HG03039 (cell line): ENCODE measurements around the gene ARID3A.

ENCODE experiments used
- ATAC-seq: cut with Tn5 transposase; IDR thresholded peaks from one replicate; pipeline ENCODE4 v1.9.1; 2021; ENCODE audit warnings: mild to moderate bottlenecking, moderate library complexity; ENCODE audit not compliant: unreplicated experiment

ARID3A gene

DNA sequence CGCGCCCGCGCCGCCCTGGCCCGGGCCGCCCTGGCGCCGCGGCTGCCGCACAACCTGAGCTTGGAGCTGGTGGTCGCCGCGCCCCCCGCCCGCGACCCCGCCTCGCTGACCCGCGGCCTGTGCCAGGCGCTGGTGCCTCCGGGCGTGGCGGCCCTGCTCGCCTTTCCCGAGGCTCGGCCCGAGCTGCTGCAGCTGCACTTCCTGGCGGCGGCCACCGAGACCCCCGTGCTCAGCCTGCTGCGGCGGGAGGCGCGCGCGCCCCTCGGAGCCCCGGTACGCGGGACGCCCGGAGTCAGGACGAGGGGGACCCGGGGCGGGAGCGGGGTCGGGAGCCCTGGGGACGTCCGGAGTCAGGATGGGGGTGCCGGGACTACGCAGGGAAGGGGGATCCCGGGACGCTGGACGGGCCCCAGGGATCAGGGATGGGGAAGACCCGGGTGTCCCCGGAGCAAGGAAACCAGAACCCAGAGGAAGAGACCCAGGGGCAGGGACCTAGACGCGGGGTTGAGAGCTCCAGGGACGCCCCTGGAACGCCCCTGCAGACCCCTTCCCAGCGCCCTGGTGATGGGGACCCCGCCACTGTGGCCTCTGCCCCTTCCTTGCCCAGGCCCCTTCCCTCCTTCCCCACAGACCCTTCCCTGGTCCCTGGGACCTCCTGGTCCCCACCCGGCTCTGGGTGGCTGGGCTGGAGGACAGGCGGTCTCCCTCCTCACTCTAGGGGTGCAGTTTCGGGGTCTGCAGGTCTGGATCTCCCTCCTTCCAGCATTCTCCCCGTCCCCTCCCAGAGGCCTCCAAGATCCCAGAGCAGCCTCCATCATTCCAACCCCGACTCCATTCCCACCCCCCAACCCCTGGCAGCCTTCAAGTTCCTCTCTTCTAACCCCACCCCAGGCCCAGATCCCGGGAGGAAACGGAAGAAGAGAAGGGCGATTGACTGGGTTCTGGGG, 75.0 kb downstream of the ARID3A start:
- ATAC-seq: no peak

DNA sequence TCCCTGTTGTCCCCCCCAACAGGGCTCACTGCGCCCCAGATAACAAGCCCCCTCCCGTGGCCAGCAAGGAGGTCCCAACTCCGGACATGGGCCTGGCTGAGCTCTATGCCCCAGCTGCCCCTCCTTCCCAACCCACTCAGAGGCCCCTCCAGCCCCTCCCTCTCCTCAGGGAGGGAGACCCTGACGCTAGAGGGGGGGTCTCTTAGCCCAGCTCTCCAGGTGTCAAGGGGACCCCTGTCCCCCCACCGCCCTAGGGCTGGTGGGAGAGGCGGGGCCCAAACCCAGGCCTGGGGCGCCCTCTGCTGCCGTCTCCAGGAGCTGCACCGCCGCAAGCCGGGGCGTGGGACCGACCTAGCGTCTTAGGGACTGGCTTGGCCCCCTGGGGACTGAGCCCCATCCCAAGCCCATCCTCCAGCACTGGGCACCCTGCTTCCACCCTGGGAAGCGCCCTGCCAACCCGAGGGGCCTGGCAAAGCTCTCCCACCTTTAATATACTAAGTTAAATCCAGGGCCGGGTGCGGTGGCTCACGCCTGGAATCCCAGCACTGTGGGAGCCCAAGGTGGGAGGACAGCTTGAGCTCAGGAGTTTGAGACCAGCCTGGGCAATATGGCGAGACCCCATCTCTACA, 75.8 kb downstream of the ARID3A start:
- ATAC-seq: no peak

DNA sequence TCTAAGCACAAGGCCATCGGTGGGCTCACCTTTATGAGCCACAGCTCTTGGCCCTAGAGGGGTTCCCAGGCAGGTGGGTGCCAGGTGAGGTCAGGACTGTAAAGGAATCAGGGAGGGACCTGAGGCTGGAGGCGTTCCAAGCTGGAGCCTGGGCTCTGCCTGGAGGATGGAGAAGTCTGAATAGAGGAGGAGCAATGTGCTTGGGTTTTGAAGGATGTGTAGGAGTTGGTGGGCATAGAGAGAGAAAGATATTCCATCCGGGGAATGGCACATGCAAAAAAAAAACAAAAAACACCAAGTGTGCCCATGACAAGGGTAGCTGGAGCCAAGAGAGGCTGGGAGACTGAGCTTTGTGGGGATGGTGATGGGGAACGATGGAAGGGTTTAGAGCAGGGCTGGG, 76.8 kb downstream of the ARID3A start:
- no peak for ATAC-seq

DNA sequence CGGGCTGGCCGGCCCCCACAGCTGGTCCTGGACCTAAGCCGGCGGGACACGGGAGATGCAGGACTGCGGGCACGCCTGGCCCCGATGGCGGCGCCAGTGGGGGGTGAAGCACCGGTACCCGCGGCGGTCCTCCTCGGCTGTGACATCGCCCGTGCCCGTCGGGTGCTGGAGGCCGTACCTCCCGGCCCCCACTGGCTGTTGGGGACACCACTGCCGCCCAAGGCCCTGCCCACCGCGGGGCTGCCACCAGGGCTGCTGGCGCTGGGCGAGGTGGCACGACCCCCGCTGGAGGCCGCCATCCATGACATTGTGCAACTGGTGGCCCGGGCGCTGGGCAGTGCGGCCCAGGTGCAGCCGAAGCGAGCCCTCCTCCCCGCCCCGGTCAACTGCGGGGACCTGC, 77.4 kb downstream of the ARID3A start:
- ATAC-seq: no peak

DNA sequence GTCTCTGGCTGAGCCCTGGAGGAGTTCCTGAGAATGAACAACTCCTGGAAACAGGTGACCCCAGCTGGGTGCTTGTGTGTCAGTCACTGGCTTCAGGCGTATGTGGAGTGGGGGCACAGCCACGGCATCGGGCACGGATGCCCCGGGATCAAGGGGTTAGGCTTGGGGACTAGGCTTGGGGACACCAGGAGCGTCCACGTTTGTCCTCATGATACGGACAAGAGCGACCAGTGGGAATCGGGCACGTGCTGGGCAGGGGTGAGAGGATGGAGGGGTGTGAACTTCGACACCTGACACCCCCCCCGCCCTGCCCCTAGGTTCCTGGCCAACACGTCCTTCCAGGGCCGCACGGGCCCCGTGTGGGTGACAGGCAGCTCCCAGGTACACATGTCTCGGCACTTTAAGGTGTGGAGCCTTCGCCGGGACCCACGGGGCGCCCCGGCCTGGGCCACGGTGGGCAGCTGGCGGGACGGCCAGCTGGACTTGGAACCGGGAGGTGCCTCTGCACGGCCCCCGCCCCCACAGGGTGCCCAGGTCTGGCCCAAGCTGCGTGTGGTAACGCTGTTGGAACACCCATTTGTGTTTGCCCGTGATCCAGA, 78.5 kb downstream of the ARID3A start:
- no peak for ATAC-seq

DNA sequence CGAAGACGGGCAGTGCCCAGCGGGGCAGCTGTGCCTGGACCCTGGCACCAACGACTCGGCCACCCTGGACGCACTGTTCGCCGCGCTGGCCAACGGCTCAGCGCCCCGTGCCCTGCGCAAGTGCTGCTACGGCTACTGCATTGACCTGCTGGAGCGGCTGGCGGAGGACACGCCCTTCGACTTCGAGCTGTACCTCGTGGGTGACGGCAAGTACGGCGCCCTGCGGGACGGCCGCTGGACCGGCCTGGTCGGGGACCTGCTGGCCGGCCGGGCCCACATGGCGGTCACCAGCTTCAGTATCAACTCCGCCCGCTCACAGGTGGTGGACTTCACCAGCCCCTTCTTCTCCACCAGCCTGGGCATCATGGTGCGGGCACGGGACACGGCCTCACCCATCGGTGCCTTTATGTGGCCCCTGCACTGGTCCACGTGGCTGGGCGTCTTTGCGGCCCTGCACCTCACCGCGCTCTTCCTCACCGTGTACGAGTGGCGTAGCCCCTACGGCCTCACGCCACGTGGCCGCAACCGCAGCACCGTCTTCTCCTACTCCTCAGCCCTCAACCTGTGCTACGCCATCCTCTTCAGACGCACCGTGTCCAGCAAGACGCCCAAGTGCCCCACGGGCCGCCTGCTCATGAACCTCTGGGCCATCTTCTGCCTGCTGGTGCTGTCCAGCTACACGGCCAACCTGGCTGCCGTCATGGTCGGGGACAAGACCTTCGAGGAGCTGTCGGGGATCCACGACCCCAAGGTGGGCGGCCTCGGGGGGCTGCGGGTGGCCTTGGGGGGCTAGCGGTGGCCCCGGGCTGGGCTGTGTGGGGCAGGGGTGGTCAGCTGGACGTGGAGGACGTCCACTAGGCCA, 79.2 kb downstream of the ARID3A start:
- ATAC-seq: no peak

DNA sequence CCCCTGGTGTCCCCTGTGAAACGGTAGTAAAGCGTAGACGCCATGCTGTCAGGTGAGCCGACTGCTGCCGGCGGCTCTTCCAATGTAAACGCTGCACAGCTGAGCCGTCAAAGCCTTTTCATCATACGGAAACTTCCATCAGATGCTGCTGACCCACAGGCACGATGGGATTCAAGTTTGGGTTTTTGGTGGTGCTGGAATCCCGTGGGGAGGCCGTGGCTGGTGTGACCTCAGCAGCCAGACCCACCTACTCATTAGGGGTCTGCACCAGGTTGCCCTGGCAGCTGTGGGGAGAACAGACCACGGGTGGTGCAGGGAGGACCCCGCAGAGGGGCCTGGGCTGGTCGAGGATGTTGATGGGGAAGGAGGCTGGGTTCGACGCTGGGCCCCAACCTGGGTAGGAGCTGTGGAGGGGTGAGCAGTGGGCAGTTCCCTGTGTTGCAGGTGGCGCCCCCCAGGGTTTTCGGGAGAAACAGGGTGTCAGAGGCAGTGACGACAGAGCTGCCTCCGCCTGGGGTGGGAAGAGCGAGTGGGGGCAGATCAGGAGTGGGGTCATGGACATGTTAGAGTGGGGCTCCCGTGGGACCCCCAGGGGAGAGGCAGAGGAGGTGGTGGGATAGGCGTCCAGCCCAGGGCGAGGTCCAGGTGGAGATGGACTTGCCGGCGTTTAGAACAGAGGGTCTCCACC, 81.0 kb downstream of the ARID3A start:
- no peak for ATAC-seq

DNA sequence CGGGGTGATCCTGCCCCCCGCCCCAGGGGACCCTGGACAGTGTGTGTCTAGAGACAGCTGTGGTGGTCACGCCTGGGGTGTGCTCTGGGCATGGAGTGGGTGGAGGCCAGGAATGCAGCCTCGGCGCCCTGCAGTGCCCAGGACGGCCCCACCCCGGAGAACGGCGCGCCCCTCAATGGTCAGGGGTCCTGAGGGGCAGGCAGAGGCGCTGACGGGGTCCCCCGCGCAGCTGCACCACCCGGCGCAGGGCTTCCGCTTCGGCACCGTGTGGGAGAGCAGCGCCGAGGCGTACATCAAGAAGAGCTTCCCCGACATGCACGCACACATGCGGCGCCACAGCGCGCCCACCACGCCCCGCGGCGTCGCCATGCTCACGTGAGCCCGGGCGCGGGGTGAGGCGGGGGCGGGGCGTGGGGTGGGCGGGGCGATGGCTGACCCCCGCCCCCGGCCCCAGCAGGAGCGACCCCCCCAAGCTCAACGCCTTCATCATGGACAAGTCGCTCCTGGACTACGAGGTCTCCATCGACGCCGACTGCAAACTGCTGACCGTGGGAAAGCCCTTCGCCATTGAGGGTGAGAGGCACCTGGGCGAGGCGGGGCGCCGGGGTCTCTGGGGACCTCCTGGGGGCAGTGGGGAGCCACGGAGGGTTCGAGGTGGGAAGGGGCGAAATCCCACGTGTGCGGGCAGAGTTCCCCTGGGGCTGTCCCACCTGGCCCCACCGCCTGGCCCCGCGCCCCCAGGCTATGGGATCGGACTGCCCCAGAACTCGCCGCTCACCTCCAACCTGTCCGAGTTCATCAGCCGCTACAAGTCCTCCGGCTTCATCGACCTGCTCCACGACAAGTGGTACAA, 81.8 kb downstream of the ARID3A start:
- ATAC-seq: no peak

DNA sequence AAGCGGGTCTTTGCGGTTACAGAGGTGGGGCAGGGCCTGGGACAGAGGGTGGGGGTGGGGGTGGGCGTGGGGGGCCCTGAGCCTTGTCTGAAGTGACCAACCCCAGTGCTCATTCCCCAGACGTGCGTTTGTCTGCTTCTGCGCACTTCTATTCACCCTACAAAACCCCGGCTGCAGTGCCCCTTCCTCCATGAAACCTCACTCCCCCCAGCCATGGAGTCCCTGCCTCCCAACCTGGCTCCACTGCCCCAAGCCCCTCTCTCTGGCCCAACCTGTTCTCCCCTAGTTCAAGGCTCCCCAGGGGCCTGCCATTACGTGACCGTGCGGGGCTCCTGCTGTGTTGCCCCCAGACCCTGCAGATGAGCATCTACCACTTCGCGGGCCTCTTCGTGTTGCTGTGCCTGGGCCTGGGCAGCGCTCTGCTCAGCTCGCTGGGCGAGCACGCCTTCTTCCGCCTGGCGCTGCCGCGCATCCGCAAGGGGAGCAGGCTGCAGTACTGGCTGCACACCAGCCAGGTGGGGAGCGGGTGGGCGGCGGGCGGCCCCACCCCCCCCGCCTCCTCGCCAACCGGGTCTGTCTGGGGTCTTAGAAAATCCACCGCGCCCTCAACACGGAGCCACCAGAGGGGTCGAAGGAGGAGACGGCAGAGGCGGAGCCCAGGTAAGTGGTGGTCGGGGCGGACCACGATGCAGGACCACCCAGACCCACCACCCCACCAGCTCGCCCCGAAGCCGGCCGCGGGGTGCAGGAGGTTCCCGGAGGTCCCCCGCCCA, 82.6 kb downstream of the ARID3A start:
- ATAC-seq: no peak

DNA sequence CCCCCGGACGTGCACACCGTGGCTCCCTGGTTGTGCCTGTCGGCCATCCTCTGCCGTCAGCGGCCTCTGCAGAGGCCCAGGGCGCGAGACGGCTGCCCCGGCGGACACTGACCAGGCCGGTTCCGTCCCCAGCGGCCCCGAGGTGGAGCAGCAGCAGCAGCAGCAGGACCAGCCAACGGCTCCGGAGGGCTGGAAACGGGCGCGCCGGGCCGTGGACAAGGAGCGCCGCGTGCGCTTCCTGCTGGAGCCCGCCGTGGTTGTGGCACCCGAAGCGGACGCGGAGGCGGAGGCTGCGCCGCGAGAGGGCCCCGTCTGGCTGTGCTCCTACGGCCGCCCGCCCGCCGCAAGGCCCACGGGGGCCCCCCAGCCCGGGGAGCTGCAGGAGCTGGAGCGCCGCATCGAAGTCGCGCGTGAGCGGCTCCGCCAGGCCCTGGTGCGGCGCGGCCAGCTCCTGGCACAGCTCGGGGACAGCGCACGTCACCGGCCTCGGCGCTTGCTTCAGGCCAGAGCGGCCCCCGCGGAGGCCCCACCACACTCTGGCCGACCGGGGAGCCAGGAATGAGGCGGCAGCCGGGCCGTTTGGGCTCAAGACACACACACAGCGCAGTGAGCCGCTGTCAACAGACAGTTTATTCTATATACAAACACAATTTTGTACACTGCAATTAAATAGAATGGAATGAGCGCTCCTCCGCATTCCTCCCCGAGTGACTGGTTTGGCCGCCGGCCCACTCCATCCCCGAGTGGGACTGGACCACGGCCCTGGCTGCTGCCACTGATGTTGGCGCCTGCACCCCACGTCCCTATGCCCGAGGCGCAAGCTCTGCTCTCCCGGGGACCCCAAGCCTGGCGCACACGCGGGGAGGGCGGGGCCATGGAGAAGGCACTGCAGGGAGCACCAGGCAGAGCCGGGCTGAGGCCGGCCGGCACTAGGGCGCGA, 83.5 kb downstream of the ARID3A start:
- no peak for ATAC-seq

DNA sequence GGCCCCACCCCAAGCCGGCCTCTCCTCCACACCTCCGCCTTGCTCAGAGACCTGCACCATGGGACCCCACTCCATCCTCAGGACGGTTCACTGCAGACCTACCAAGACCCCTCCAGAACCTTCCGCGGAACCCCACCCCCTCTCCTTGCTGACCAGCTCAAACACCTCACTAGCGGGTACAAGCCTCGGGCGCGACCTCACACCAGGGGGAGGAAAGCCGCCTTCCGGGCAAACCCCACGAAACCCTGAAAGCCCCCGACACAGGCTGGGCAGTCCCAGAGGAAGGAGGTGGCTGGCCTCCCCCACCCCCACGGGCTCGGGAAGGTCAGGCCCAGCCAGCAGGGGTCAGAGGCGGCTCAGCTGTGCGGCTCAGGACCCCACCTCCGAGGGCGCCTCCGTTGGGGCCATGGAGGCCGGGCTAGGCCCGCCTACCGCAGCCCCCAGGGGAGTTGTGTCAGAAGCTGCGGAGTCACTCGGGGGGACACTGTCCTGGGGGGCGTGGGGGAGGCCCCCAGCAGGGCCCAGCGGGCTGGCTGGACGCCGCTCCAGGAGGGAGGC, 84.2 kb downstream of the ARID3A start:
- no peak for ATAC-seq

DNA sequence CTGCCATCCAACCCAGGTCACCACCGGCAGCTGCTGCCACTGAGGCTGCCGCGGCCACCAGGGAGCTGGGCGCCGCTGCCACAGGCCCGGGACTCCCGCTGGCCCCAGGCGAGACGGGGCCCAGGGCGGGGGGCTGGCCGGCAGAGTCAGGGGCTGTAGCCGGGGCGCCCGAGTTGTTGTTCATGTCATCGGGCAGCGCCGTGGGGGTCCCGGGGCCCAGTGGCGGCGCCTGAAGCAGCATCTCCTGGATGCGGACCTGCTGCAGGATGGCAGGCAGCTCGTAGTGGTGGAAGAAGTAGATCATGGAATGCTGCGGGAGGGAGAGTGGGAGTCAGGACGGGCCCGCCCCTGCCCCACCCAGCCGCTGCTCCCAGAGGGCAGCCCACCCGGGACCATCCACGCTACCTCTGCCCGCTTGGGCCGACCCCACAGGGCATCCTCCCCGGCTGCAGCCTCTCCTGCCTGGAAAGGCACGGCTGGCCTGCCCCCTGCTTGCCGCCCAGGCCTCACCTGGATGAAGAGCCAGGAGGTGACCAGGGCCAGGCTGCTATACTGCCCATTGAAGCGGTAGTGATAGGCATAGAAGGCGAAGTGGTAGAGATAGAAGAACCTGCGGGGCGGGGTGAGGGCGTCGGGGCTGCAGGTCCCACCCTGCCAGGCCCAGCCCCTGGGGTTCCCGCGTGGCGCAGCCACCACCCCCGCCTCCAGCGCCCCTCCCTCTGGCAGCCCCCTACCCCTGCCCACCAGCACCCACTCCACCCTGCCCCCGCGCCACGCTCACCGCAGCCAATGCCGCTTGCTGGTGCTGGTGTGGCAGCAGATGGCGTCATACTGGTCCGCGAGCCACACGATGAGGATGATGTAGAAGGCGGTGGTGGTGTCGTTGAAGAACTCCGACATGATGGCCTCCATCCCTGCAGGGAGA, 85.0 kb downstream of the ARID3A start:
- no peak for ATAC-seq

DNA sequence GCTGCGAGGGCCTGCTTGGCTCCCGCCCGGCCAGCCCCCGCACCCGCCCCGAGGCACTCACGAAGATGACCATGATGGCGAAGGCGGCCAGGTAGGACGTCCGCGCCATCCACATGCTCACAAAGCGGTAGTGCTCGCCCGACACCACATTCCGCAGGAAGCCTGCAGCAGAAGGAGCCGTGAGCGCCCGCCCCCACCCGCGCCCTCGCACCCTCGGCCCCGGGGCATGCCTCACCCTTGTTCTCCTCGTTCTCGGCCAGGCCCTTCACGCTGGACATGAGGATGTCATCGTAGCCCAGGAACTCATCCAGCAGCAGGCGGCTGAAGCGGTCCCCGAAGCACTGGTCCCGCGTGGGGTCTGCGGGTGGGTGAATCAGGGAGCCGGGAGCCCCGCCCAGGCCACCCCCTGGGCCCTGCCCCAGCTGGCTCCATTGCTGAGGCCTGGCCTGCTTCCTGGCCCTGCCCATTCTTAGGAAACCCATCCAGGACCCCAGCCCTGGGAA, 86.0 kb downstream of the ARID3A start:
- no peak for ATAC-seq

DNA sequence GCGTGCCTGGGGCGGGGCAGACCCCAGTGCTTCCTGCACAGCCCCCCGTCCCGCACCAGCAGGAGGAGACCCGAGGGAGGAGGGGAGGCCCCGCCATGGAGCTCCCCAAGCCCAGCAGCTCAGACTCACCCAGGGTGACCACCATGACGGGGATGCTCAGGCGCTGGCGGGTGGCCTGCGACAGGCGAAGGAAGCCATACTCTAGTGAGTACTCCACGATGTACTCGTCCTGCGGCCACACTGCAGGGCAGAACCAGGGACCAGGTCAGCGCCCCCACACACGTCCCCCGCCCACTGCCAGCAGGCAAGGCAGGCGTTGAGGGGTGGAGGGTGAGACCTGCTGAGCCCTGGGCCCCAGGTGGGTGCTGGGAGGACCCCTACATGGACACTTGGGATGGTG, 86.5 kb downstream of the ARID3A start:
- ATAC-seq: no peak

DNA sequence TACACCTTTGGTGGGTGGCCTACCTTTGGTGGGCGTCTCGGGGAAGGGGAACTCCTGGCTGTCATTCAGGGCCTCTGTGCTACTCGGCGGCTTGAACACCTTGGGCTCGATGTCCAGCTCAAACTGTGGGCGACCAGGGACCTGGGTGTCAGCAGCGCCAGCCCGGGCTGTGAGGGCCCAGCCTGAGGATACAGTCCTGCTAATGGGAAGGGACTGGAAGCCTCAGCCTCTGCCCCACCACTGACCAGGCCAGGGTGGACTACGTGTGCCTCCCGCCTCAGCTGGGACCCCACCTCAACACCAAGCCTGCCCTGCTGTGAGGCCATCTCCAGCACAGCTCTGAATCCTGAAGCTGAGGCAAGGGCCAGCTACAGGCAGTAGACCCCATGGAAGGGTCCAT, 87.4 kb downstream of the ARID3A start:
- no peak for ATAC-seq
